Measurements from ENCODE around the gene KRT76.

Gene KRT76

DNA sequence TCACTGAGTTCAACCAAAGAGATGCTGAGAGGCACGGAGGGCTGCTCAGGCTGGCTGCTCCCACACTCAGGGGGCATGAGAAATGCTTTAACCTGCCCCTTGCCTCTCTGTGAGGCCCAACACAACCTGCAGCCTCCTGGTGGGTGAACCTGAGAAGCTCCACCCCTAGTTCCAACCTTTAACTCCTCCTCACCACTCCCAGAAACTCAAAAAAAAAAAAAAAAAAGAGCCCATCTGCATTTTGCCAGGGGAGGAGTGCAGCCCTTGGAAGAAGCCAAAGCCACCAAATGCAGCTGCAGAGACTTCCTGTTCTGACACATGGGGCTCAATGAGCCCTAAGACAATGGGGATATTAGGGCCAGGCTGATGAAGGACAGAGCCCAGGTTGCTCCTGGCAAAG lies 27.9 kb upstream of the KRT76 start:
- no peaks in the 10 kb centered on the region for H3K9me3 ChIP-seq (ENCODE audit: control insufficient read depth in 2 of 2, low read length in 2 of 2)
- H3K36me3 ChIP-seq (ENCODE audit: control insufficient read depth in 2 of 2, insufficient read depth in 2 of 2, low read length in 2 of 2), result no peaks in the 10 kb centered on the region
- no peak overlapping the region for H3K27ac ChIP-seq (ENCODE audit: low read length)
- no peaks in the 10 kb centered on the region for H3K4me1 ChIP-seq (ENCODE audit: control insufficient read depth, insufficient read depth, low read length)
- H3K27me3 ChIP-seq (ENCODE audit: control insufficient read depth in 1 of 2, insufficient read depth in 2 of 2, low read length in 2 of 2), result peaks cover 3 to 6% of the 10 kb centered on the region in 2 donors
- no peak overlapping the region for H3K9ac ChIP-seq (ENCODE audit: low read length in 2 of 2)
- no peak overlapping the region for H3K4me3 ChIP-seq (ENCODE audit: low read length in 2 of 2)

DNA sequence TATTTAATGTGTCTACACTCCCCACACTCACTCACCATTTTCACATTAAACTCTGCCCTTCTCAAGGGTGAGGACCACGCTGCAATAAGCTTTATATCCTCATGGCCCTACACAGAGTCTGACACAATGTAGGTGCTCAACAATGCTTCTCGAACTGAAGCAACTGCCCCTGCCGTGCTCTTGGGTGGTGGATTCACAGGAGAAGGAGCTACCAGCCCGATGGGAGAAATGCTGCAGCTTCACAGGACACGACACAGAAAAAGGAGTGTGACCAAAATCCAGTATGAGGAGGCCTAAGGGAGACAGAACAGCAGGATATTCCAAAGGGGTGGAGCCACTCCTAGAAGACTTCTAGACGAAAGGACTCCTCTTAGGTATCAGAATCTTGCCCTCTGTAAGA lies 25.3 kb upstream of the KRT76 start:
- Histone ChIP-seq H3K9ac (ENCODE audit: low read length in 2 of 2) (no peak overlapping the region), H3K36me3 (ENCODE audit: control insufficient read depth in 2 of 2, insufficient read depth in 2 of 2, low read length in 2 of 2) (no peaks in the 10 kb centered on the region), H3K9me3 (ENCODE audit: control insufficient read depth in 2 of 2, low read length in 2 of 2) (no peaks in the 10 kb centered on the region), H3K27ac (ENCODE audit: low read length) (no peak overlapping the region), H3K4me3 (ENCODE audit: low read length in 2 of 2) (no peak overlapping the region), H3K27me3 (ENCODE audit: control insufficient read depth in 1 of 2, insufficient read depth in 2 of 2, low read length in 2 of 2) (peaks cover 0 to under 1% of the 10 kb centered on the region in 2 donors), H3K4me1 (ENCODE audit: control insufficient read depth, insufficient read depth, low read length) (no peaks in the 10 kb centered on the region)

DNA sequence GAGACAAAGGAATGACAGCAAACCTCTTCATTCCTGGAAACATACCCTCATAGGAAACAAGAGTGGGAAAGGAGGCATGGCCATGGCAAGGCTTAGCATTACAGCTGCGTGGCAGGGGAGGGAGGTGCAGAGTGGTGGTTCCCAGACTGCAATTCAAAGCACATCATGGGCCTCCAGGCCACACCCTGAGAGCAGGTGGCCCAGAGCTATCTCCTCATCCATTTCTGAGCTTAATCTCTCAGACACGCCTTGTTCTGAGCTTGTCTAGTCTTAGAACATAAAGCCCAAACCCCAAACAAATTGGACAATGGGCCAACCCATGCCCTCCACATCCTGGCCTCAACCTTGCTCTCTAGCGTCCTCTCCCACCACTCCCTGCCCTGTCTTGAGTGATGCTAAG lies 24.6 kb upstream of the KRT76 start:
- Histone ChIP-seq H3K9ac (ENCODE audit: low read length in 2 of 2) (no peak overlapping the region), H3K4me1 (ENCODE audit: control insufficient read depth, insufficient read depth, low read length) (no peaks in the 10 kb centered on the region), H3K36me3 (ENCODE audit: control insufficient read depth in 2 of 2, insufficient read depth in 2 of 2, low read length in 2 of 2) (no peaks in the 10 kb centered on the region), H3K27me3 (ENCODE audit: control insufficient read depth in 1 of 2, insufficient read depth in 2 of 2, low read length in 2 of 2) (no peaks in the 10 kb centered on the region), H3K9me3 (ENCODE audit: control insufficient read depth in 2 of 2, low read length in 2 of 2) (no peaks in the 10 kb centered on the region), H3K27ac (ENCODE audit: low read length) (no peak overlapping the region), H3K4me3 (ENCODE audit: low read length in 2 of 2) (no peak overlapping the region)

DNA sequence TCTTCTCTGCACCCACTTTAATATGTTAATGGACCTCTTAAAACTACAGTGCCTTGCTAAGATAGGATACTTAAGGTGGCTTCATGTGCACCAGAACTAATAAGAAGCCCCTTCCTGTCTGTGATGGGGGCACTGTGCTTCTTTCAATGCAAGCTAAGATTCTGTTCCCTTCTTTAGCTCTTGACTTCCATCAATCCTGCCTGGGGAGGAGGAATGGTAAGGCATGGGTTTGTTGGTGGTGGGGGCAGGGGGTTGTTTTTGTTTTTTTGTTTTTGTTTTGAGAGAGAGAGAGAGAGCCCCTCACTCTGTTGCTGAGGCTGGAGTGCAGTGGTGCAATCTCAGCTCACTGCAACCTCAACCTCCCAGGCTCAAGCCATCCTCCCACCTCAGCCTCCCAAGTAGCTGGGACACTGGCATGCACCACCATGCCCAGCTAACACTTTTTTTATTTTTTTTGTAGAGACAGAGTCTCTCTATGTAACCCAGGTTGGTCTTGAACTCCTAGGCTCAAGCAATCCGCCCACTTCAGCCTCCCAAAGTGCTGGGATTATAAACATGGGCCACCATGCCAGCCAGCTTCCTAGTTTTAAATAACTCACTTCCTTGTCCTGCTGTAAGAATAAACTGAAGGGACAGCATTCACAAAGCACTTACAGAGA lies 23.2 kb upstream of the KRT76 start:
- Histone ChIP-seq H3K9ac (ENCODE audit: low read length in 2 of 2) (no peak overlapping the region), H3K27ac (ENCODE audit: low read length) (no peak overlapping the region), H3K36me3 (ENCODE audit: control insufficient read depth in 2 of 2, insufficient read depth in 2 of 2, low read length in 2 of 2) (no peaks in the 10 kb centered on the region), H3K9me3 (ENCODE audit: control insufficient read depth in 2 of 2, low read length in 2 of 2) (no peaks in the 10 kb centered on the region), H3K4me3 (ENCODE audit: low read length in 2 of 2) (no peak overlapping the region), H3K4me1 (ENCODE audit: control insufficient read depth, insufficient read depth, low read length) (no peaks in the 10 kb centered on the region), H3K27me3 (ENCODE audit: control insufficient read depth in 1 of 2, insufficient read depth in 2 of 2, low read length in 2 of 2) (no peaks in the 10 kb centered on the region)

DNA sequence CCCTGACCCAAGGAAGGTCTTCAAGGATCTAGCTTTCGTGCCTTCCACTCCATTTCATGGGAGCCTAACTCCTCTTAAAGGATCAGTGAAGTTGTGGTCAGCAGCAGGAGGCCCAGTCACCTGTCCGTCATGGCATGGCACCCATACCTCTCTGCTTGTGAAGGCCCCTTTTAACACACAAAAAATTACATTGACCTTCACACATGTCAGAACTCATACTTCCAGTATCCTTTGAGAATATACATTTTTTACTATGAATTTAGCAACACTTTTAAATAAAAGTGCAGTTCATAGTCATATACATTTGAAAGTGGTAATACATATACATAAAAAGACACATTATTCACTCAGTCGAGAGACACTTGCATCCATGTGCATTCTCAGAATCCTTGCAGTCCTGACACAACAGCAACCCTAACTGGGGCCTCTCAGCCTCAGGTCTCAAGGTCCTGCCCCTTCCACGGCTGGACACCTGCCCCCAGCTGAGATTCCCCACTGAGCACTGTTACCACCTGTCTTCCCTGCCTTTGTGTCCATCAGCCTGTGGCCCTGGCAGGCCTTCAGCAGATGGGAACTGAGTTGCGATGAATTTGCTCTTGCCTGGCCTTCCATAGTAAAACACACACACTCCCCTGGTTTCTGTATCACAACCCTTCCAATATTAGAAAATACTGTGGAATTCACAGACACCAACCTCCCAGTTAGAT lies 22.5 kb upstream of the KRT76 start:
- Histone ChIP-seq H3K27me3 (ENCODE audit: control insufficient read depth in 1 of 2, insufficient read depth in 2 of 2, low read length in 2 of 2) (peaks cover 0 to 1% of the 10 kb centered on the region in 2 donors), H3K9me3 (ENCODE audit: control insufficient read depth in 2 of 2, low read length in 2 of 2) (no peaks in the 10 kb centered on the region), H3K4me1 (ENCODE audit: control insufficient read depth, insufficient read depth, low read length) (no peaks in the 10 kb centered on the region), H3K36me3 (ENCODE audit: control insufficient read depth in 2 of 2, insufficient read depth in 2 of 2, low read length in 2 of 2) (no peaks in the 10 kb centered on the region), H3K4me3 (ENCODE audit: low read length in 2 of 2) (no peak overlapping the region), H3K9ac (ENCODE audit: low read length in 2 of 2) (no peak overlapping the region), H3K27ac (ENCODE audit: low read length) (no peak overlapping the region)

DNA sequence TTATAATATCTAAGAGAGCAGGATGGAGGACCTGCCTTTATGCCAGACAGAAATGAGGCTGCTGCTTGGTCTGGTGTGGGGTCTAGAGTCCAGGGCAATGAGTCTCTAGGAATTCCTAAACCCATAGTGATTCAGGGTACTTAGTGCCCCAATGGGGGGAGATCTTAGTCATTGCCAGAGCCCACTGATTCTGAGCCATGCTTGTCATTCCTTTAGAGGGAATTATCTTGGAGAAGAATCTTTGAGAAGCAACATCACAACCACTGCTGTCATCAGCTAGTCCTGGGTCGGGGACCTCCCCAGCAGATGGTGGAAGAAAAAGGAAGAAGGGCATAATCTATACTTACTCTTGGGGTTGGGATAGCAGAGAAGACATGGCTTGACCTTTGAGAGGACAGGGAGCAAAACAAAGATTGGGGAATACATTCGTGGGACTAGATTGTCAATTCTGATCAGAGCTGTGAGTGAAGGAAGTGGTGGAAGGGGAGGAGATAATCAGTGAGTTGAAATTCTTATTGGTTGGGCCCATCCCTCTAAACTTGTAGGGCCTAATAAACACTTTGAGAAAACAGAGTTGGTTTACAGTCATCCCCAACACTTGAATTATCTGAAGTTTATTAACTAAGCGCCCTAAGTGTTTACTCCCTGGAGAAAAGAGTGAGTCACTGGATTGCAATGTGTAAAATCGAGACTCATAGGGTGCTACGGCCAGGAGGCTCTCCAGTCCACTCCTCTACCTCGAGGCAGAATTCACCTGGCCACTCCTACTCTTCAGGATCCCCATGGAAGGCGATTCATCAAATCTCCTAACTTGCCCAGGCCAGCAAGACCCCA lies 21.7 kb upstream of the KRT76 start:
- no peak overlapping the region for H3K27ac ChIP-seq (ENCODE audit: low read length)

DNA sequence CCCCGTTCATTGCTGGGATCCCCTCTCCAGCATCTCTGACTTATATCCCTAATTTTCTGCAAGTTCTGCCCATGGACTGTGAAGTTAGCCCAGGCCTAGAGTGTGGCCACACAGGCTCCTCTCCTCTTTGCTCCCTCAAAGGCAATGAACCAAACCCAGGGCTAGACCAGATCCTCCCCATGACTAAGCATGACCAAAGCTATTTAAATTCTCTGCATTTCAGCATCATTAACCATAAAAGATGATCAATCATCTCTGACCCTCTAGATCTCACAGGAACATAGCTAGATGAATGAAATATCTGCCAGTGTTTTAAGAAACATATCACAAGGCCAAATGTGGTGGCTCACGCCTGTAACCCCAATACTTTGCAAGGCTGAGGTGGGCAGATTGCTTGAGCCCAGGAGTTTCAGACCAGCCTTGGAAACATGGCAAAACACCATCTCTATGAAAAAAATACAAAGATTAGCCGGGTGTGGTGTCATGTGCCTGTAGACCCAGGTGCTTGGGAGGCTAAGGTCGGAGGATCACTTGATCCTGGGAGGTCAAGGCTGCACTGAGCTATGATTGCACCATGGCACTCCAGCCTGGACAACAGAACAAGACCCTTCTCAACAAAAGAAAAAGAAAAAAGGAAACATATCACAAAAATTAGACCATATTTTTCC lies 21.0 kb upstream of the KRT76 start:
- H3K27ac ChIP-seq (ENCODE audit: low read length), result no peak overlapping the region
- no peaks in the 10 kb centered on the region for H3K36me3 ChIP-seq (ENCODE audit: control insufficient read depth in 2 of 2, insufficient read depth in 2 of 2, low read length in 2 of 2)
- H3K4me3 ChIP-seq (ENCODE audit: low read length in 2 of 2), result no peak overlapping the region
- H3K9ac ChIP-seq (ENCODE audit: low read length in 2 of 2), result no peak overlapping the region
- peaks cover 0 to 3% of the 10 kb centered on the region in 2 donors for H3K27me3 ChIP-seq (ENCODE audit: control insufficient read depth in 1 of 2, insufficient read depth in 2 of 2, low read length in 2 of 2)
- no peaks in the 10 kb centered on the region for H3K9me3 ChIP-seq (ENCODE audit: control insufficient read depth in 2 of 2, low read length in 2 of 2)
- no peaks in the 10 kb centered on the region for H3K4me1 ChIP-seq (ENCODE audit: control insufficient read depth, insufficient read depth, low read length)

More for the DNA sequence above, 21.7 kb upstream of the KRT76 start:
- Histone ChIP-seq H3K4me3 (ENCODE audit: low read length in 2 of 2) (no peak overlapping the region), H3K4me1 (ENCODE audit: control insufficient read depth, insufficient read depth, low read length) (no peaks in the 10 kb centered on the region), H3K36me3 (ENCODE audit: control insufficient read depth in 2 of 2, insufficient read depth in 2 of 2, low read length in 2 of 2) (no peaks in the 10 kb centered on the region), H3K27me3 (ENCODE audit: control insufficient read depth in 1 of 2, insufficient read depth in 2 of 2, low read length in 2 of 2) (peaks cover 0 to 3% of the 10 kb centered on the region in 2 donors), H3K9me3 (ENCODE audit: control insufficient read depth in 2 of 2, low read length in 2 of 2) (no peaks in the 10 kb centered on the region), H3K9ac (ENCODE audit: low read length in 2 of 2) (no peak overlapping the region)

DNA sequence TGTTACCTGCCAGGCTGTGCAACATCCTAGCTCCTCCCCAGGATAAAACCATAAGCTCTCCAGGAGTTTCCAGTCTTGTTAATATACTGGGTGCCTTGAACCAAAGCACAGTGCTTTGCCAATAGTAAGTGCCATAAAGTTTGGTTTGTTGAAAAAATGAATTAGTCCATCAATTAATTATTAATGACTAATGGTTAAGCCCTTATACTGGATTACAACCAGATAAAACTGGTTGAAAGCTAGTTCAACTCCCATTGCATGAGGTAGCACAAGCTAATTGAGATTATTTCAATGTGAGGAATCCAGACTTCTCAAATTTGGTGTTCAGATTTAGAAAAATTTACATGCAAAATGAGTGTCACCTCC lies 20.4 kb upstream of the KRT76 start:
- H3K4me3 ChIP-seq (ENCODE audit: low read length in 2 of 2), result no peak overlapping the region
- H3K27ac ChIP-seq (ENCODE audit: low read length), result no peak overlapping the region
- H3K9ac ChIP-seq (ENCODE audit: low read length in 2 of 2), result no peak overlapping the region
- no peaks in the 10 kb centered on the region for H3K36me3 ChIP-seq (ENCODE audit: control insufficient read depth in 2 of 2, insufficient read depth in 2 of 2, low read length in 2 of 2)
- H3K9me3 ChIP-seq (ENCODE audit: control insufficient read depth in 2 of 2, low read length in 2 of 2), result no peaks in the 10 kb centered on the region
- peaks cover 0 to 3% of the 10 kb centered on the region in 2 donors for H3K27me3 ChIP-seq (ENCODE audit: control insufficient read depth in 1 of 2, insufficient read depth in 2 of 2, low read length in 2 of 2)
- H3K4me1 ChIP-seq (ENCODE audit: control insufficient read depth, insufficient read depth, low read length), result no peaks in the 10 kb centered on the region

DNA sequence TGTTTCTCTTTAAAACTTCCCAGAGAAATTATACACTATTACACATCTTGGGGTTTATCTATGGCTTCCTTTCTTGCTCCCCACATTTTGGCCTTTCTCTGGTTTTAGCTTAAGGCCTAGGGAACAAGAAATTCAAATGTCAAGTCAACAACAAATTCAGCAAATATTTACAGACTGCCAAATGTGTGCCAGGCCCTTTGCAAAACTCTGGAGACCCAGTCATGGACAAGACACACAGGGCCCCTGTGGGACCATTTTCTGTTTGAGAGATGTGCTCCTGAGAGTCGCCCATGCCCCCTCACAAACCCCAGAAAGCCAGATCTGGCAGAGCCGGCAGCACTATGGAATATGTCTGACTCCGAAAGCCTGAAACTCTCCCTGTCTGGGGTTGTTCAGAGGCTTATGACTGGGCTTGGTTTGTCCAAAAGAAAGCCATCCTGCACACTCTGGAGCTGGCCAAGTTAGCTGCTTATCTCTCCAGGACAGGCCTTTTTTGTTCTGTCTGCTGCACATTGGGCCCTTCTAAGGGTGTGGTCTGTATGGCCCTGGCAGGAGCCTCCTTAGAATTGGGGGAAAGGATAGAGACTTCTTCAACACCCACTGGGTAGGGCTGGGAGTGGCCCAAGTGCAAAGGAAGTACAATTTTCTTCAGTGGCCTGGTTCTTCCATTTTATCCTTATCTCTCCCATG lies 19.8 kb upstream of the KRT76 start:
- no peaks in the 10 kb centered on the region for H3K4me1 ChIP-seq (ENCODE audit: control insufficient read depth, insufficient read depth, low read length)
- no peak overlapping the region for H3K9ac ChIP-seq (ENCODE audit: low read length in 2 of 2)
- H3K36me3 ChIP-seq (ENCODE audit: control insufficient read depth in 2 of 2, insufficient read depth in 2 of 2, low read length in 2 of 2), result no peaks in the 10 kb centered on the region
- no peak overlapping the region for H3K4me3 ChIP-seq (ENCODE audit: low read length in 2 of 2)
- peaks cover under 1 to 6% of the 10 kb centered on the region in 2 donors for H3K27me3 ChIP-seq (ENCODE audit: control insufficient read depth in 1 of 2, insufficient read depth in 2 of 2, low read length in 2 of 2)
- no peak overlapping the region for H3K27ac ChIP-seq (ENCODE audit: low read length)
- no peaks in the 10 kb centered on the region for H3K9me3 ChIP-seq (ENCODE audit: control insufficient read depth in 2 of 2, low read length in 2 of 2)

DNA sequence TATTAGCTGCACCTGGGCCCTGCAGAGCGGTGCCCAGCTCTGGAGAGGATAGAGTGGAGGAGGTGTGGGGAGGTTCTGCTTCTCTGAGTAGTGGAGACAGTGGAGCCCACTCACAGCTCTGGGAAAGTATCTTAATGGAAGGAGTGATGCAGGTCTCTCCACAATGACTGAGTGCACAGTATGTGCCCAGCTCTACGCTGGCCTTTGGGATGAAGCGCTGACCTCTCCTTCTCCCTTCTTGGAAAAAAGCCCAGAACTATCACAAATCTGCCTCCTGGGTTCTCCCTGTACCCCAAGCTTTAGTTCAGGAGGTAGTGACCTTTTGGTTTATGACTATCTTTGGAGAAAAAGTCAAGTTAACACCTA lies 19.3 kb upstream of the KRT76 start:
- H3K27me3 ChIP-seq (ENCODE audit: control insufficient read depth in 1 of 2, insufficient read depth in 2 of 2, low read length in 2 of 2), result peaks cover 6 to 9% of the 10 kb centered on the region in 2 donors
- H3K36me3 ChIP-seq (ENCODE audit: control insufficient read depth in 2 of 2, insufficient read depth in 2 of 2, low read length in 2 of 2), result no peaks in the 10 kb centered on the region
- no peaks in the 10 kb centered on the region for H3K9me3 ChIP-seq (ENCODE audit: control insufficient read depth in 2 of 2, low read length in 2 of 2)

More for the DNA sequence above, 19.3 kb upstream of the KRT76 start:
- Histone ChIP-seq H3K4me3 (ENCODE audit: low read length in 2 of 2) (no peak overlapping the region), H3K9ac (ENCODE audit: low read length in 2 of 2) (no peak overlapping the region), H3K27ac (ENCODE audit: low read length) (no peak overlapping the region), H3K4me1 (ENCODE audit: control insufficient read depth, insufficient read depth, low read length) (no peaks in the 10 kb centered on the region)
